MM.1S (cell line): ENCODE measurements around the gene TTC7B.

ENCODE experiments used
- EZH2phosphoT487 ChIP-seq: fragments of 300-600 bp; sonication (generic); IDR thresholded peaks from 2 replicates; pipeline ENCODE4 v1.6.1; 2018; ENCODE audit warnings: antibody characterized with exemption, low read length
- TF ChIP-seq, protein P1 (sequence below): fragments of 300-600 bp; sonication (generic); IDR thresholded peaks from 2 replicates; pipeline ENCODE4 v1.5.1; 2016; ENCODE audit warnings: antibody characterized with exemption, low read length, mixed read lengths

DNA sequence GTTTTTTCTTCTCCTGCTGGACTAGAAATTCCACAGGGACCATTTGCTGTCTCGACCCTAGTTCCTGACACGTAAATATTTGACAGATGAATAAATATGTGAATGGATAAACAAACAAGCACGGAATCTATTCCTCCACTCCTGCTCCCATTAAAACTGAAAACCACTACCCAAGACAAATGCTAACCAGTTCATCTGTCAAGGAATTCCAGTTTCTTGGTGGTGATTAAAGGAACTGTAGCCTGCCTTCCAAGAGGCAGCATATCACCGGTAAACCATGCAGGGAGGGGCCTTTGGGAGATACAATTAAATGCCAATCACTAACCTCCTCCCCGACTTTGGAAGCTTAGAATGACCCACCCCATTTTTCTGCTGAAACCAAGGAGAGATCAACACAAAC, 95.4 kb downstream of the TTC7B start:
- TF ChIP-seq, protein P1, sequence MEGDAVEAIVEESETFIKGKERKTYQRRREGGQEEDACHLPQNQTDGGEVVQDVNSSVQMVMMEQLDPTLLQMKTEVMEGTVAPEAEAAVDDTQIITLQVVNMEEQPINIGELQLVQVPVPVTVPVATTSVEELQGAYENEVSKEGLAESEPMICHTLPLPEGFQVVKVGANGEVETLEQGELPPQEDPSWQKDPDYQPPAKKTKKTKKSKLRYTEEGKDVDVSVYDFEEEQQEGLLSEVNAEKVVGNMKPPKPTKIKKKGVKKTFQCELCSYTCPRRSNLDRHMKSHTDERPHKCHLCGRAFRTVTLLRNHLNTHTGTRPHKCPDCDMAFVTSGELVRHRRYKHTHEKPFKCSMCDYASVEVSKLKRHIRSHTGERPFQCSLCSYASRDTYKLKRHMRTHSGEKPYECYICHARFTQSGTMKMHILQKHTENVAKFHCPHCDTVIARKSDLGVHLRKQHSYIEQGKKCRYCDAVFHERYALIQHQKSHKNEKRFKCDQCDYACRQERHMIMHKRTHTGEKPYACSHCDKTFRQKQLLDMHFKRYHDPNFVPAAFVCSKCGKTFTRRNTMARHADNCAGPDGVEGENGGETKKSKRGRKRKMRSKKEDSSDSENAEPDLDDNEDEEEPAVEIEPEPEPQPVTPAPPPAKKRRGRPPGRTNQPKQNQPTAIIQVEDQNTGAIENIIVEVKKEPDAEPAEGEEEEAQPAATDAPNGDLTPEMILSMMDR = no peak
- TF ChIP-seq EZH2phosphoT487 = no peak
